GM21447 (cell line): ENCODE data around the gene PREX1.
"Not testable (repeated sequence)": the region's sequence is repeated elsewhere in the genome, so short reads cannot be mapped to it uniquely, and the experiment has no call there.

Experiments used
- ATAC-seq: cut with Tn5 transposase; IDR thresholded peaks from one replicate; pipeline ENCODE4 v1.9.1; 2021; ENCODE audit not compliant: unreplicated experiment

Gene PREX1

DNA sequence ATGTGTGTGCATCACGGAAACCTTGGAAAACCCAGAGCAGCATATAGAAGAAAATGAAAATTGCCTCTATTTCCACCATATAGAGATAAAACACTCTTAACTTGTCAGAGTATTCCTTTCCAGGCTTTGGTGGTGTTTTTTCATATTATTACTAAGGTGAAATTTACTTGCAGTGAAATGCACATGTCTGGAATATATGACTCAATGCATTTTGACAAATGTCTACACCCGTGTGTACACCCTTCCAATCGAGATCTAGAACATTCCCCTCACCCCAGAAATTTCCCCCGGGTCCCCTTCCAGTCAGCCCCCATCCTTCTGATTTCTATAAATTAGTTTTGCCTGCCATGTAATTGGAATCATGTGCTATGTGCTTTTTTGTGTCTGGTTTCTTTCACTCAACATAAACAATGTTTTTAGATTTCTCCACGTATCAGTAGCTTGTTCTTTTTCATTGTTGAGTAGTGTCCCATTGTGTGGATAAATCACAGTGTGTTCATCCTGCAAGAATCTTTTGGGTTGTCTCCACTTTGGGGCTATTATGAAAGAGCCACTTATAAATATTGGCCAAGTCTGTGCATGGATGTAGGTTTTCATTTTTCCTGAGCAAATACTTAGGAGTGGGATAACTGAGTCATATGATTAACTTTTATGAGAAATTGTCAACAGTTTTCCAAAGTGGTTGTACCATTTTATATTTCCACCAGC lies 19.9 kb upstream of the PREX1 start:
- ATAC-seq: no peak

GRCh38 chr20:48846516-48847492 lies 19.0 kb upstream of the PREX1 start:
- peak; percentile 91 for ATAC-seq

DNA sequence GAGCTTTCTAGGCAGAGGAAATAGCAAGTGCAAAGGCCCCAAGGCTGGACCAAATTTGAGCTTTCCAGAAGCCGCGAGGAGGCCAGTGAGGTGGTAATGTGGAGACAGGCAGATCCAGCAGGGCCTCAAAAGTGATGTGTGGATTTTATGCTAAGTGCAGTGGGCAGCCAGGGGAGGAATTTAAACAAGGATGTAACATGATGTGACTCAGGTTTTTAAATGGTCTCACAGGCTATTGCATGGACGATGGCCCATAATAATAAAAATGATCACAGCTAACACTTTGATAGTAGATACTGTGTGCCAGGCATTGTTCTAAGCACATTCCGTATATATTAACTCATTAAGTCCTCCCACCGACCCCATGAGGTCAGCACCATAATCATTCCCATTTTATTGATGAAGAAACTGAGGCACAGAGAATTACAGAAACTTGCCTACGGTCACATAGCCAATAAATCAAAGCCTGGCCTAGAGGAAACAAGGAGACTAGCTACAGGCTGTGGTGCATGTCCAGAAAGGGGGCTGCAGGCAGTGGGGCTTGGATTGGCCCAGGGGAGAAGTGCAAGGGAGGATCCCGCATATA lies 18.0 kb upstream of the PREX1 start:
- ATAC-seq: no peak

DNA sequence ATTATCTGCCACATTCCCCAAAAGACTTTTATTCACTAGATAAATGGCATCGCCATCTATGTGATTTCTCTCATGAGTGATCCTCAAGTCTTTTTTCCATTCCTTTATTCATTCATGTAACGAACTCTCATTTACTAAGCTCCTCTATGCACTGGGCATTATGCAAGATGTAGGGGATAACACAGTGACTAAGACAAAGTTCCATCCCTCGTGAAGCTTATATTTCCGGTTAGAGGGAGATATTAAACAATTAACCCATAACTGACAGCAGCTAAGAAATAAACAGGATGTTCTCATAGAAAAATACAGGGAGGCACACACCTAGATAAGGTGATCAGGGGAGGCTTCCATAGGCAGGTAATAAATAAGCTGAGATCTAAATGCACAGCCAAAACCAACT lies 17.2 kb upstream of the PREX1 start:
- no peak for ATAC-seq

GRCh38 chr20:48843896-48844295 lies 16.1 kb upstream of the PREX1 start:
- ATAC-seq: not testable (repeated sequence)

GRCh38 chr20:48843057-48843806 lies 15.4 kb upstream of the PREX1 start:
- ATAC-seq: no peak

GRCh38 chr20:48841875-48842529 lies 14.2 kb upstream of the PREX1 start:
- no peak for ATAC-seq

GRCh38 chr20:48841196-48841874 lies 13.5 kb upstream of the PREX1 start:
- no peak for ATAC-seq

DNA sequence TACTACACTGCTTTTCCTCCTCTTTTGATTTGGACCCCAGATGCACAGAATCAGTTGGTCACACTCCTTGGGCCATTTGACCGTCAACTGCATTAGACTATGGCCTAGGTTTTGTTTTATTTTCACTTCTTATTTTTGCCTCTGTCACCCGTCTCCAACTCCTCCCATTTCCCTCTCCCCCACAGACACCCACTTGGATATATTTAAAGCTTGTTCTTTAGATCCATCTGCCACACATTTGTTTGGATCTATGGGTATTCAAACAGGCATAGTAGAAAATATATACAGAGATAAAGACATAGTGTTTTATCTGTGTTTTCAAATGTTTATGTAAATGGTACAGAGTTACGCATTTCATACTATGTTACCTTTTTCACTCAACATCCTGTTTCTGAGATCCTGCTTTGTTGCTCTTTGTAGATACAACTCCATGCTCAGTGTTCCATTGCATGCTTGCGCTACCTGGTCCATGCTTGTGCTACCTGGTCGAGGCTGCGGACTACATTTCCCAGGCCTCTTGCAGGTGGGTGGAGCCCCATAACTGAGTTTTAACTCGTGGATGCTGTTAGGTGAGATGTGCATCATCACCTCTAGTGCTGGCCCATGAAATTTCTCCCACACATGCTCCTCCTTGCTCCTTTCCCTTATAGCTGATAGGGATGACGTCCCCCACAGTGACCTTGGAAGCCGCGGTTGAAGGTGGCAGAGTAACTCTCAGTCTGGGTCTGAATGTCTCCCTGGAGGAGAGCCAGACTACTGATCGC lies 11.5 kb upstream of the PREX1 start:
- peak; percentile 53 for ATAC-seq

DNA sequence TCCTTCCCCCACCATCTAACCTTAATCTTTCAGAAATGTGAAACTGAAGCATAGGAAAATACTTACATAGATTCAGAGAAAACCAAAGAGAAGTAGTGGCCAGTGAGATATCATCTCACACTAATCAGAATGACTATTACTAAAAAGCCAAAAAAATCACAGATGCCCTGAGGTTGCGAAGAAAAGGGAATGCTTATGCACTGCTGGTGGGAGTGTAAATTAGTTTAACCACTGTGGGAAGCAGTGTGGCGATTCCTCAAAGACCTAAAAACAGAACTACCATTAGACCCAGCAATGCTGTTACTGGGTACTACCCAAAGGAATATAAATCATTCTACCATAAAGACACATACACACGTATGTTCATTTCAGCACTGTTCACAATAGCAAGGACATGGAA lies 9.2 kb upstream of the PREX1 start:
- no peak for ATAC-seq

DNA sequence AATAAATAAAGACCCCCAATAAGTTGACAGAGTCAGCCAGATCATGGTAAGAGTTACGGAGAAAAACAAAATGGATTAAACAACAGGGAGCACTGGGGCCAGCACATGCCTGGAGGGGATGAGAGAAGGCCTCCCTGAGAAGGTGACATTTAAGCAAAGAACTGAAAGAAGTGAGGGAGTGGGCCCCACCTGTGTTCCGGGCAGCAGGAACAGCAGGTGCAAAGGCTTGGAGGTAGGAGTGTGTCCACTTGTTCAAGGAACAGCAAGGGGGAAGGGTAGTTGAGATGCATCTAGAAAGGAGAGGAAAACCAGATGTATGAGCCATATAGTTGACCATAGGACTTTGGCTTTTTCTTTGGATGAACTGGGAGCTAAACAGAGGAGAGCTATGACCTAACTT lies 7.6 kb upstream of the PREX1 start:
- ATAC-seq: no peak

DNA sequence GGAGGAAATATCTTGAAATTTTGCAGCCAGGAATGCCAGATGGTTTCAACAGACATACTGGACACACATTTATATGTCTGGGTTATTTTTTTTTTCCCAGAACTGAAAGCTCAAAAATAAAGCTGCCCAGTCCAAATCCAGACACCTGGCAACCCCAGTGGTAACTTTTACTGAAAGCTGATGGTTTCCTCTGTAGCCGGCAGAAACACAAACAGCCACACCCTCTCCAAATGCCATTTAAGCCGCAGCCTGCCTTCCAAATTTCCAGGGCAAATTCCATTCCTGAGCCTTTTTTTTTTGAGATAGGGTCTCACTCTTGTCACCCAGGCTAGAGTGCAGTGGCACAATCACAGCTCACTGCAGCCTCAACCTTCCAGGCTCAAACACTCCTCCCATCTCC lies 6.5 kb upstream of the PREX1 start:
- no peak for ATAC-seq

GRCh38 chr20:48832405-48832730 lies 4.6 kb upstream of the PREX1 start:
- no peak for ATAC-seq

- no peak for ATAC-seq
Measured at GRCh38 chr20:48831718-48832404, 4.1 kb upstream of the PREX1 start.

- no peak for ATAC-seq
Measured at GRCh38 chr20:48830826-48831318, 3.1 kb upstream of the PREX1 start.

GRCh38 chr20:48829940-48830339 lies 2.1 kb upstream of the PREX1 start:
- no peak for ATAC-seq

DNA sequence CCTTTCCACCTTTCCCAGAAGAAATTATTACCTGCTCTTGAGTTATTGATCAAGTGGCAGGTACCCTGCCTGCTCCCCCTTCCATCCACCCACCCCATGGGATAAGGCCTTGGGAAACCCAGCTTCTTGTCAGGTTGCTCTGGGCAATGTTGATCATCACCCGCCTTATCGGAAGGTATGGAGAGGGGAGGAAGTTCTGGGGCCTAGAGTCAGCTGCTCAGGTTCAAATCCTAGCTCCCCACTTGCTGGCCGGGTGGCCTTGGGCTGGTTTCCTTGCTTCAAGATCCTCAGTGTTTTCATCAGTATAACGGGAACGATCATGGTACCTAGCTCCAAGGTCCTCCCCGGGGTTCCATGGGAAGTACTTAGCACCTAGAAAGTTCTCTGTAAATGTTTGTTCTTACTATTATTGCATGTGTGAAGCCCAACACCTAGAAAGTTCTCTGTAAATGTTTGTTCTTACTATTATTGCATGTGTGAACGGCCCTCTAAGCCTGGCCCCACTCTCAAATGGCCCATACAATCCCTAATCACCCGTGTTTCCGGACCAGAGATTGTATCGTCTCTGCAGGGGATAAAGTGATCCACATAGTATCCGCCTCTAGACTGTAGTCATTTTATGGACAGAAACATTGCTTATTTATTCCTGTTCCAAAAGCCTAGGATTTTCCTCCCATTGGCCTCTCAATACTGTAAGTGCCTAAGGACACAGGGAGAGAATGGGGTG lies 1.1 kb upstream of the PREX1 start:
- no peak for ATAC-seq
